GM20000 (cell line): ENCODE measurements around the gene MAGI1.

Experiments
- DNase-seq: peaks from one replicate; pipeline ENCODE4 v3.0.0; 2012; ENCODE audit warnings: low spot score
- CTCF ChIP-seq: IDR thresholded peaks from 2 replicates; pipeline ENCODE4 v1.5.1; 2012; ENCODE audit warnings: mild to moderate bottlenecking, control low read depth; ENCODE audit errors: extremely low read depth, missing control alignments

MAGI1 gene

GRCh38 chr3:65560901-65561300, 477.8 kb downstream of the MAGI1 start:
- no peak for DNase-seq
- TF ChIP-seq CTCF = no peak

- DNase-seq = no peak
- no peak for TF ChIP-seq CTCF
Observed at GRCh38 chr3:65560133-65560532, 478.6 kb downstream of the MAGI1 start.

GRCh38 chr3:65559643-65560042, 479.1 kb downstream of the MAGI1 start:
- no peak for DNase-seq
- no peak for TF ChIP-seq CTCF

- DNase-seq = no peak
- TF ChIP-seq CTCF = no peak
Observed at GRCh38 chr3:65558826-65559225, 479.9 kb downstream of the MAGI1 start.

GRCh38 chr3:65557899-65558564, 480.7 kb downstream of the MAGI1 start:
- no peak for DNase-seq
- TF ChIP-seq CTCF = no peak

GRCh38 chr3:65556934-65557577, 481.7 kb downstream of the MAGI1 start:
- no peak for DNase-seq
- no peak for TF ChIP-seq CTCF

GRCh38 chr3:65552434-65552833, 486.3 kb downstream of the MAGI1 start:
- no peak for DNase-seq
- no peak for TF ChIP-seq CTCF
